ENCODE data around the gene RERGL.
"Not testable (repeated sequence)": the region's sequence is repeated elsewhere in the genome, so short reads cannot be mapped to it uniquely, and the experiment has no call there.

The RERGL gene

GRCh38 chr12:18090093-18090492 lies at the start of gene RERGL:
TSS of gene RERGL (minus strand) at chr12:18090193. CDS start at chr12:18090140, 53 bp downstream.
- no peak for DNase-seq (ENCODE audit: low read depth)

- no peak for DNase-seq (ENCODE audit: low read depth)
These were observed 49.3 kb upstream of the RERGL start for GRCh38 chr12:18139254-18139653.

- DNase-seq (ENCODE audit: low read depth), result no peak
These were observed 45.5 kb upstream of the RERGL start for GRCh38 chr12:18135509-18135908.

GRCh38 chr12:18135086-18135485 lies 45.1 kb upstream of the RERGL start:
- DNase-seq (ENCODE audit: low read depth), result no peak

GRCh38 chr12:18130851-18131250 lies 40.9 kb upstream of the RERGL start:
- DNase-seq (ENCODE audit: low read depth), result no peak

- no peak for DNase-seq (ENCODE audit: low read depth)
These were observed 33.7 kb upstream of the RERGL start for GRCh38 chr12:18123707-18124106.

- DNase-seq (ENCODE audit: low read depth), result no peak
These were observed 30.9 kb upstream of the RERGL start for GRCh38 chr12:18120899-18121298.

GRCh38 chr12:18108611-18109010 lies 18.6 kb upstream of the RERGL start:
- DNase-seq (ENCODE audit: low read depth), result no peak

GRCh38 chr12:18103624-18104023 lies 13.6 kb upstream of the RERGL start:
- DNase-seq (ENCODE audit: low read depth), result no peak

GRCh38 chr12:18101043-18101442 lies 11.1 kb upstream of the RERGL start:
- DNase-seq (ENCODE audit: low read depth), result no peak

- no peak for DNase-seq (ENCODE audit: low read depth)
These were observed 5.9 kb downstream of the RERGL start for GRCh38 chr12:18084080-18084479.

- DNase-seq (ENCODE audit: low read depth), result no peak
These were observed 10.3 kb downstream of the RERGL start for GRCh38 chr12:18079541-18080246.

- no peak for DNase-seq (ENCODE audit: low read depth)
These were observed 16.0 kb downstream of the RERGL start for GRCh38 chr12:18074001-18074400.

GRCh38 chr12:18072723-18073122 lies 17.3 kb downstream of the RERGL start:
- DNase-seq (ENCODE audit: low read depth), result no peak

- DNase-seq (ENCODE audit: low read depth), result no peak
These were observed 18.7 kb downstream of the RERGL start for GRCh38 chr12:18071336-18071735.

- DNase-seq (ENCODE audit: low read depth), result no peak
These were observed 21.6 kb downstream of the RERGL start for GRCh38 chr12:18068355-18068754.

GRCh38 chr12:18066666-18067065 lies 23.3 kb downstream of the RERGL start:
- DNase-seq (ENCODE audit: low read depth), result no peak

GRCh38 chr12:18062867-18063266 lies 27.1 kb downstream of the RERGL start:
- DNase-seq (ENCODE audit: low read depth), result not testable (repeated sequence)

- DNase-seq (ENCODE audit: low read depth), result no peak
These were observed 32.9 kb downstream of the RERGL start for GRCh38 chr12:18057051-18057450.

GRCh38 chr12:18054925-18055619 lies 34.9 kb downstream of the RERGL start:
- no peak for DNase-seq (ENCODE audit: low read depth)

- DNase-seq (ENCODE audit: low read depth), result no peak
These were observed 44.5 kb downstream of the RERGL start for GRCh38 chr12:18045446-18045992.

- not testable (repeated sequence) for DNase-seq (ENCODE audit: low read depth)
These were observed 49.8 kb downstream of the RERGL start for GRCh38 chr12:18040060-18040742.
